H9 (cell line): ENCODE results near the gene DCLK2. TPM values are rescaled to one million over a fixed set of nuclear protein-coding genes. Genes with fewer than 3 reads are reported as not detected.

Experiments used
- DNase-seq: peaks from one replicate; pipeline ENCODE4 v3.0.0-alpha.2; 2017
- H2AFZ ChIP-seq: one replicate; pipeline ENCODE4 v1.6.1; 2013; ENCODE audit warnings: mild to moderate bottlenecking, low read length, control low read depth, moderate library complexity
- H2AK5ac ChIP-seq: 2 replicates; pipeline ENCODE4 v1.6.1; 2013; ENCODE audit warnings: low read length, control low read depth, mixed read lengths; ENCODE audit not compliant: insufficient read length
- H2BK120ac ChIP-seq: one replicate; pipeline ENCODE4 v1.6.1; 2013; ENCODE audit warnings: low read depth, mild to moderate bottlenecking, low read length, control low read depth, inconsistent platforms; ENCODE audit not compliant: poor library complexity, severe bottlenecking
- H2BK12ac ChIP-seq: 2 replicates; pipeline ENCODE4 v1.6.1; 2013; ENCODE audit warnings: low read length, control low read depth, mixed read lengths, low read depth; ENCODE audit not compliant: insufficient read length
- H2BK15ac ChIP-seq: 2 replicates; pipeline ENCODE4 v1.6.1; 2013; ENCODE audit warnings: low read depth, low read length, control low read depth
- H2BK20ac ChIP-seq: one replicate; pipeline ENCODE4 v1.6.1; 2013; ENCODE audit warnings: low read depth, mild to moderate bottlenecking, low read length, control low read depth, inconsistent platforms; ENCODE audit not compliant: poor library complexity, severe bottlenecking
- H2BK5ac ChIP-seq: 2 replicates; pipeline ENCODE4 v1.6.1; 2013; ENCODE audit warnings: low read length, control low read depth, mixed read lengths; ENCODE audit not compliant: insufficient read length
- H3K14ac ChIP-seq: 2 replicates; pipeline ENCODE4 v1.6.1; 2013; ENCODE audit warnings: low read length, control low read depth; ENCODE audit not compliant: insufficient read depth
- H3K18ac ChIP-seq: 2 replicates; pipeline ENCODE4 v1.6.1; 2013; ENCODE audit warnings: low read depth, mild to moderate bottlenecking, mixed read lengths, low read length, control low read depth; ENCODE audit not compliant: insufficient read length
- H3K23ac ChIP-seq: 2 replicates; pipeline ENCODE4 v1.6.1; 2013; ENCODE audit warnings: low read length, control low read depth, mixed read lengths, low read depth; ENCODE audit not compliant: insufficient read length
- H3K23me2 ChIP-seq: 2 replicates; pipeline ENCODE4 v1.6.1; 2013; ENCODE audit warnings: low read depth, mild to moderate bottlenecking, mixed read lengths, low read length, control low read depth; ENCODE audit not compliant: insufficient read length, poor library complexity, severe bottlenecking
- H3K27ac ChIP-seq: 2 replicates; pipeline ENCODE4 v1.5.1; 2013; ENCODE audit warnings: low read length, control low read depth, mixed read lengths, low read depth; ENCODE audit not compliant: insufficient read length
- H3K27me3 ChIP-seq: 2 replicates; pipeline ENCODE4 v1.6.1; 2013; ENCODE audit warnings: low read length, control low read depth, inconsistent platforms; ENCODE audit not compliant: insufficient read depth
- H3K4ac ChIP-seq: 2 replicates; pipeline ENCODE4 v1.6.1; 2013; ENCODE audit warnings: low read depth, mild to moderate bottlenecking, control low read depth, inconsistent platforms, low read length, moderate library complexity
- H3K4me1 ChIP-seq: 2 replicates; pipeline ENCODE4 v1.6.1; 2013; ENCODE audit warnings: low read length, control low read depth, inconsistent platforms; ENCODE audit not compliant: insufficient read depth
- H3K4me2 ChIP-seq: 2 replicates; pipeline ENCODE4 v1.6.1; 2013; ENCODE audit warnings: low read length, control low read depth, mixed read lengths; ENCODE audit not compliant: insufficient read length, insufficient read depth
- H3K56ac ChIP-seq: 2 replicates; pipeline ENCODE4 v1.6.1; 2013; ENCODE audit warnings: low read depth, mild to moderate bottlenecking, mixed read lengths, low read length, control low read depth; ENCODE audit not compliant: insufficient read length
- H3K79me1 ChIP-seq: 2 replicates; pipeline ENCODE4 v1.6.1; 2013; ENCODE audit warnings: low read depth, mild to moderate bottlenecking, moderate library complexity, low read length, control low read depth, inconsistent platforms; ENCODE audit not compliant: insufficient read depth, poor library complexity, severe bottlenecking
- H3K79me2 ChIP-seq: 2 replicates; pipeline ENCODE4 v1.6.1; 2013; ENCODE audit warnings: low read length, control low read depth, inconsistent platforms; ENCODE audit not compliant: insufficient read depth
- H3K9ac ChIP-seq: 2 replicates; pipeline ENCODE4 v1.6.1; 2013; ENCODE audit warnings: low read length, control low read depth, mixed read lengths; ENCODE audit not compliant: insufficient read length; ENCODE audit errors: extremely low read depth
- H3K9me3 ChIP-seq: one replicate; pipeline ENCODE4 v1.6.1; 2013; ENCODE audit warnings: low read depth, low read length, inconsistent platforms; ENCODE audit not compliant: control insufficient read depth
- H3T11ph ChIP-seq: one replicate; pipeline ENCODE4 v1.6.1; 2013; ENCODE audit warnings: mild to moderate bottlenecking, low read length, control low read depth, inconsistent platforms
- H4K20me1 ChIP-seq: one replicate; pipeline ENCODE4 v1.6.1; 2013; ENCODE audit not compliant: control insufficient read depth, insufficient read length, insufficient read depth
- H4K5ac ChIP-seq: 2 replicates; pipeline ENCODE4 v1.6.1; 2013; ENCODE audit warnings: low read depth, mild to moderate bottlenecking, mixed read lengths, low read length, control low read depth; ENCODE audit not compliant: insufficient read length
- H4K8ac ChIP-seq: replicated peaks from 2 replicates; pipeline ENCODE4 v1.6.1; 2013; ENCODE audit warnings: low read length, control low read depth, mixed read lengths, low read depth; ENCODE audit not compliant: insufficient read length
- H4K91ac ChIP-seq: 2 replicates; pipeline ENCODE4 v1.6.1; 2013; ENCODE audit warnings: low read depth, mild to moderate bottlenecking, moderate library complexity, mixed read lengths, low read length, control low read depth; ENCODE audit not compliant: insufficient read length
- H3K27ac Mint-ChIP-seq, 3 experiments: 2 replicates in 2 of 3; 3 replicates in 1 of 3; pipeline ENCODE4 v1.8.0; 2020 to 2021; ENCODE audit warnings: mixed read lengths in 3 of 3, mild to moderate bottlenecking in 1 of 3, moderate library complexity in 1 of 3
- H3K27me3 Mint-ChIP-seq: 2 replicates; pipeline ENCODE4 v1.8.0; 2021; ENCODE audit warnings: low read depth, mild to moderate bottlenecking, moderate library complexity, mixed read lengths
- H3K36me3 Mint-ChIP-seq, 3 experiments: 2 replicates in 2 of 3; 3 replicates in 1 of 3; pipeline ENCODE4 v1.8.0; 2020 to 2021; ENCODE audit warnings: low read depth in 3 of 3, mixed read lengths in 3 of 3; ENCODE audit not compliant: insufficient read depth in 1 of 3
- H3K4me1 Mint-ChIP-seq, 2 experiments: 2 replicates each; pipeline ENCODE4 v1.8.0; 2020; ENCODE audit warnings: mixed read lengths in 2 of 2
- H3K4me3 Mint-ChIP-seq, 2 experiments: 2 replicates in 1 of 2; 3 replicates in 1 of 2; pipeline ENCODE4 v1.8.0; 2020 to 2021; ENCODE audit warnings: mild to moderate bottlenecking in 2 of 2, mixed read lengths in 2 of 2, moderate library complexity in 1 of 2
- H3K9me3 Mint-ChIP-seq, 2 experiments: 2 replicates in 1 of 2; 3 replicates in 1 of 2; pipeline ENCODE4 v1.8.0; 2020; ENCODE audit warnings: mild to moderate bottlenecking in 2 of 2, mixed read lengths in 2 of 2, moderate library complexity in 1 of 2
- WGBS: extraction: QIAGEN DNeasy Blood & Tissue Kit; methylation state at CpG from one replicate; pipeline ENCODE4 v1.1.7; 2013; ENCODE audit warnings: missing lambda C conversion rate, low lambda C conversion rate, mixed read lengths; ENCODE audit not compliant: insufficient read length; ENCODE audit errors: extremely low coverage; 5-methylcytosine and 5-hydroxymethylcytosine counted together
- total RNA-seq: library from RNA; stranded (reverse); gene quantifications from 2 replicates; pipeline ENCODE4 v1.2.1, GENCODE V29; 2021
- TF ChIP-seq, protein P1 (sequence below): fragments of 200-600 bp; sonication (generic); conservative IDR thresholded peaks from 3 replicates; pipeline ENCODE4 v1.8.0; 2021; ENCODE audit warnings: antibody characterized with exemption, mild to moderate bottlenecking

Gene DCLK2
- total RNA-seq, 1 experiment from 2014 or later: 0.33 TPM

DNA sequence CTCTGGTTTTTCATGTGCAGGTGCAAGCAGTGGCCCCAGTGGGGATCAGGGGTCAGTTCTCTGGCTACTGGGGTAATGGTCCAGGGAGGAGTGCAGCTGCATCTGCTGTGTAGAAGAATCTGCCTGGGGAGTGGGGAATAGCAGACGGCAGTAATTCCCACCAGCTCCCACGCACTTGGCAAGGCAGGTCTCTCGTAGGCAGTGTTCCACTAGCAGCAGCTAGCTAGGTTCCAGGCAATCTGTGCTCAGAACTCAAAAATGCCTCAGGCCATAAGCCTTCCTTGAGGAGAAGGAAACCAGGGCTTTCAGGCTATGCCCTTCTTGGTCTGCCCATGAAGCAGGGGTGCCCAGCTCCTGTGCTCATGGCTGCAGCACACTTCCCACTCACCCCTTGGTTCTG, 38.8 kb downstream of the DCLK2 start:
- Histone ChIP-seq H3K23me2 (no peaks in the 10 kb centered on the region), H4K5ac (no peak overlapping the region), H4K8ac (no peak overlapping the region), H2BK5ac (no peak overlapping the region), H2BK120ac (no peak overlapping the region), H4K91ac (no peak overlapping the region), H2BK12ac (no peak overlapping the region), H2BK15ac (no peak overlapping the region), H3K4me2 (no peak overlapping the region), H3K79me2 (no peaks in the 10 kb centered on the region), H2AFZ (no peak overlapping the region), H3K9ac (no peak overlapping the region), H4K20me1 (no peaks in the 10 kb centered on the region), H3K14ac (no peak overlapping the region), H3K4me1 (no peaks in the 10 kb centered on the region), H3T11ph (no peak overlapping the region), H3K4ac (no peak overlapping the region), H2BK20ac (no peak overlapping the region), H3K9me3 (no peaks in the 10 kb centered on the region), H3K27me3 (no peaks in the 10 kb centered on the region), H3K27ac (no peak overlapping the region), H3K56ac (no peak overlapping the region), H3K23ac (no peak overlapping the region), H3K79me1 (no peaks in the 10 kb centered on the region), H2AK5ac (no peak overlapping the region), H3K18ac (no peak overlapping the region)
- Mint-ChIP-seq H3K36me3 (peaks cover 0 to 4% (median under 1%) of the 10 kb centered on the region in 3 experiments; a peak in 2 of 7 replicates), H3K27me3 (no peaks in the 10 kb centered on the region), H3K4me3 (no peak overlapping the region), H3K27ac (no peak overlapping the region), H3K4me1 (peaks cover 6 to 13% of the 10 kb centered on the region in 2 experiments), H3K9me3 (peaks cover 2 to 8% of the 10 kb centered on the region in 2 experiments; a peak in 4 of 5 replicates)
- no peak for DNase-seq
- no CpG with 5 or more reads among the region's 3 CpGs for WGBS
- TF ChIP-seq, protein P1, sequence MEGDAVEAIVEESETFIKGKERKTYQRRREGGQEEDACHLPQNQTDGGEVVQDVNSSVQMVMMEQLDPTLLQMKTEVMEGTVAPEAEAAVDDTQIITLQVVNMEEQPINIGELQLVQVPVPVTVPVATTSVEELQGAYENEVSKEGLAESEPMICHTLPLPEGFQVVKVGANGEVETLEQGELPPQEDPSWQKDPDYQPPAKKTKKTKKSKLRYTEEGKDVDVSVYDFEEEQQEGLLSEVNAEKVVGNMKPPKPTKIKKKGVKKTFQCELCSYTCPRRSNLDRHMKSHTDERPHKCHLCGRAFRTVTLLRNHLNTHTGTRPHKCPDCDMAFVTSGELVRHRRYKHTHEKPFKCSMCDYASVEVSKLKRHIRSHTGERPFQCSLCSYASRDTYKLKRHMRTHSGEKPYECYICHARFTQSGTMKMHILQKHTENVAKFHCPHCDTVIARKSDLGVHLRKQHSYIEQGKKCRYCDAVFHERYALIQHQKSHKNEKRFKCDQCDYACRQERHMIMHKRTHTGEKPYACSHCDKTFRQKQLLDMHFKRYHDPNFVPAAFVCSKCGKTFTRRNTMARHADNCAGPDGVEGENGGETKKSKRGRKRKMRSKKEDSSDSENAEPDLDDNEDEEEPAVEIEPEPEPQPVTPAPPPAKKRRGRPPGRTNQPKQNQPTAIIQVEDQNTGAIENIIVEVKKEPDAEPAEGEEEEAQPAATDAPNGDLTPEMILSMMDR: no peak
